ENCODE measurements around the gene SLCO2A1. TPM values are rescaled to one million over a fixed set of nuclear protein-coding genes. Genes with fewer than 3 reads are reported as not detected.

The SLCO2A1 gene
- total and polyA plus RNA-seq, 2 experiments from 2014 or later = 0.22 to 4.8 TPM

DNA sequence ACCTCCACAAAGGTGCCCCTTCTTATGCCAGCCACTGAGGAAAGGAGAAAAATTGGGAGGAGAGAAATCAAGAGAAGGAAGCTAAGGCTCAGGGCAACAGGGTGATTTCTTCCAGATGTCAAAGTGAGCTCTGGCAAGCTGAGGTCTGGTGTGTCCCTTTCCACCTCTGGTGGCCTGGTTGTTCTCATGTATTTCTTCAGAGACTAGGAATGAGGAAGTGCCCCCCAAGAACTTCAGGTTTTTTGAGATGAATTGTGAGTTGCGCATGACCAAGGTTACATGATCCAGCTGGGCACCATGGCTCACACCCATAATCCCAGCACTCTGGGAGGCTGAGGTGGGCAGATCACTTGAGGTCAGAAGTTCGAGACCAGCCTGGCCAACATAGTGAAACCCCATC lies 139.7 kb downstream of the SLCO2A1 start:
- DNase-seq = no peak
- Histone ChIP-seq H3K9ac (no peak overlapping the region), H3K27ac (no peak overlapping the region), H3F3A (ENCODE audit: insufficient read depth) (no peaks in the 10 kb centered on the region), H3K9me3 (ENCODE audit: low read depth) (no peaks in the 10 kb centered on the region), H2AFZ (no peak overlapping the region), H3K4me1 (ENCODE audit: insufficient read depth) (no peaks in the 10 kb centered on the region), H3K36me3 (ENCODE audit: low read depth) (no peaks in the 10 kb centered on the region), H4K20me1 (ENCODE audit: insufficient read depth) (no peaks in the 10 kb centered on the region), H3K27me3 (replicated peaks; ENCODE audit: insufficient read depth) (no peaks in the 10 kb centered on the region; the same call in 1 of the 2 replicates), H3K9me2 (ENCODE audit: insufficient read depth) (no peaks in the 10 kb centered on the region), H3K79me2 (ENCODE audit: insufficient read depth) (no peaks in the 10 kb centered on the region), H3K4me2 (ENCODE audit: unreplicated experiment) (no peak overlapping the region), H3K4me3 (no peak overlapping the region)
- in situ Hi-C loops (cut with MboI) = no loop called here
- TF ChIP-seq EZH2 (IDR thresholded peaks at IDR 0.05; ENCODE audit: insufficient read depth, poor library complexity, severe bottlenecking) = no peak
- no peak for TF ChIP-seq EZH2phosphoT487 (IDR thresholded peaks at IDR 0.05; ENCODE audit: insufficient read depth, low read depth)
- 88 to 91% methylated on average over 2 of the region's 2 CpGs for WGBS, 2 experiments (ENCODE audit: low coverage in 1 of 2, low lambda C conversion rate in 2 of 2, missing lambda C conversion rate in 2 of 2)

DNA sequence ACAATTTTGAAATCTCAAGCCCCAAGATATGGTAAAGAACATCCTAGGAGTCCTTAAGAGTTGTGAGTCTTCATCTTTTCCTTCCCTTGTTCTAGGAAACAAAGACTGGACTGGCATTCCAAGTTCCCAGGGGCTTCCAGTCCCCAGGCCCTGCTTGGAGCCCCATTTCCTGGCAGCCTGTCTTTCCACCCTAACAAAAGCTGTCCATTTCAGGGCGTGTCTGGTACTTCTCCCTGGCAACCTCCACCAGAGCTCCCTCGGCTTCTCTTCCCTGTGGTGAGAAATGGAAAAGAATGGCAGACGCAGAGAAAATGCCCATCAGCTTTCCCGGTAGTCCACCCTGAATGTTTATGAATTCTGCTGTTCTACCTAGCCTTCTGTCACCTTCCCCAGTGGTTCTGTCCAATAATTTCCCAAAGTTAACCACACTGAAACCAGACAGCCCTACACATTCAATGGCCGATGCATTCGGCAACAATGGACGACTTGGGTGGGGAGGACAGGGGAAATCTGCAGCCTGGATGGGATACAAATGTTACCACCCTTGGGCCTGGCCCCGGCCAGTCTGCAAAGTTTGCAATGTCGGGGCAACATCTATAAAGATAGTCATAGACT lies 140.9 kb downstream of the SLCO2A1 start:
- in situ Hi-C loops (cut with MboI) = no loop called here
- Histone ChIP-seq H3K4me2 (ENCODE audit: unreplicated experiment) (no peak overlapping the region), H4K20me1 (ENCODE audit: insufficient read depth) (no peaks in the 10 kb centered on the region), H2AFZ (no peak overlapping the region), H3F3A (ENCODE audit: insufficient read depth) (no peaks in the 10 kb centered on the region), H3K36me3 (ENCODE audit: low read depth) (no peaks in the 10 kb centered on the region), H3K9me3 (ENCODE audit: low read depth) (no peaks in the 10 kb centered on the region), H3K9me2 (ENCODE audit: insufficient read depth) (no peaks in the 10 kb centered on the region), H3K9ac (no peak overlapping the region), H3K4me1 (ENCODE audit: insufficient read depth) (no peaks in the 10 kb centered on the region), H3K27ac (no peak overlapping the region), H3K79me2 (ENCODE audit: insufficient read depth) (no peaks in the 10 kb centered on the region), H3K27me3 (replicated peaks; ENCODE audit: insufficient read depth) (no peaks in the 10 kb centered on the region), H3K4me3 (no peak overlapping the region)
- TF ChIP-seq EZH2phosphoT487 (IDR thresholded peaks at IDR 0.05; ENCODE audit: insufficient read depth, low read depth) = no peak
- no peak for TF ChIP-seq EZH2 (IDR thresholded peaks at IDR 0.05; ENCODE audit: insufficient read depth, poor library complexity, severe bottlenecking)
- no peak for DNase-seq
- WGBS, 2 experiments (ENCODE audit: low coverage in 1 of 2, low lambda C conversion rate in 2 of 2, missing lambda C conversion rate in 2 of 2) = 70 to 72% methylated on average over 9 of the region's 9 CpGs

- no peaks in the 10 kb centered on the region for H3K9me2 ChIP-seq (ENCODE audit: insufficient read depth)
- no peak overlapping the region for H3K27ac ChIP-seq
- no peaks in the 10 kb centered on the region for H3K27me3 ChIP-seq (replicated peaks; ENCODE audit: insufficient read depth)
- no peaks in the 10 kb centered on the region for H3F3A ChIP-seq (ENCODE audit: insufficient read depth)
- WGBS, 2 experiments (ENCODE audit: low coverage in 1 of 2, low lambda C conversion rate in 2 of 2, missing lambda C conversion rate in 2 of 2) = 56 to 58% methylated on average over 8 of the region's 8 CpGs
- in situ Hi-C loops (cut with MboI) = no loop called here
- DNase-seq = peak; percentile 44
- H2AFZ ChIP-seq = no peak overlapping the region
- no peak overlapping the region for H3K9ac ChIP-seq
- H4K20me1 ChIP-seq (ENCODE audit: insufficient read depth) = no peaks in the 10 kb centered on the region
- no peak overlapping the region for H3K4me2 ChIP-seq (ENCODE audit: unreplicated experiment)
- no peaks in the 10 kb centered on the region for H3K79me2 ChIP-seq (ENCODE audit: insufficient read depth)
- no peaks in the 10 kb centered on the region for H3K36me3 ChIP-seq (ENCODE audit: low read depth)
- H3K4me1 ChIP-seq (ENCODE audit: insufficient read depth) = no peaks in the 10 kb centered on the region
- H3K9me3 ChIP-seq (ENCODE audit: low read depth) = no peaks in the 10 kb centered on the region
- no peak for TF ChIP-seq EZH2phosphoT487 (IDR thresholded peaks at IDR 0.05; ENCODE audit: insufficient read depth, low read depth)
- TF ChIP-seq EZH2 (IDR thresholded peaks at IDR 0.05; ENCODE audit: insufficient read depth, poor library complexity, severe bottlenecking) = no peak
- no peak overlapping the region for H3K4me3 ChIP-seq
Measured at GRCh38 chr3:133887803-133888703, 141.7 kb downstream of the SLCO2A1 start.

DNA sequence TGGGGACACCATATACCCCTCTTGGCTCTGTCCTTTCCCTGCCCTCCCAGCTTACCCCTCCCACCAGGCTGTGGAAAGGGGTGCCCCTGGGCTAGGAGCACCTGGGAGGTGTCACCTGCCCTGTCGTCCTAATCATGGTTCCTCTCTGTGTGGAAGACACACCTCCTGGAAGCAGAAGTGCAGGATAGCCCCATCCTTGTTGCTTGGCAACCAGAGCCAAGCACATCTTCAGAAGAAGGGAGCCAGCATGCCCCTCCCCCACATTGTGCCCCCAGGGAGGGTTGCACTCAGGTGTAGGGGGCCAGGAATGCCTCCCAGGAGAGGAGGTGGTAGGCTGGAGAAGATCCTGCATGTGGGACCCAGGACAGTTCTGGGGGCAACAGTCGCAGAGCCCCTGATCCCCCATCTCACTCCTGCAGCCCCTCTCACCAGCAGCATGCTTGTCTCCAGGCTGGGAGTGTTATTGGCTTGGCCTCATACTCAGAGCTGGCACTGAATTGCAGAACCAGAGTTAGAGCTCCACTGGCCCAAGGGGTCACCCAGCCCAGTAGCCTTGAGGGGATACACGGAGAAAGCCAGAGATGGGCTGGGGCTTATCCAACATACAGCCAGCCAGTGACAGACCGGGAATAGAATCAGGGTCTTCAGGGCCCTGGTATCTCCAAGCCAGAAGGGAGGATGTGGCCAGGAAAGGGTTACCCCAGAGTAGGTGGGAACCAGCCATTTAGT lies 142.5 kb downstream of the SLCO2A1 start:
- no peaks in the 10 kb centered on the region for H3K79me2 ChIP-seq (ENCODE audit: insufficient read depth)
- H3K4me3 ChIP-seq = no peak overlapping the region
- H3F3A ChIP-seq (ENCODE audit: insufficient read depth) = no peaks in the 10 kb centered on the region
- TF ChIP-seq EZH2 (IDR thresholded peaks at IDR 0.05; ENCODE audit: insufficient read depth, poor library complexity, severe bottlenecking) = no peak
- TF ChIP-seq EZH2phosphoT487 (IDR thresholded peaks at IDR 0.05; ENCODE audit: insufficient read depth, low read depth) = no peak
- WGBS, 2 experiments (ENCODE audit: low coverage in 1 of 2, low lambda C conversion rate in 2 of 2, missing lambda C conversion rate in 2 of 2) = 49 to 66% methylated on average over 4 of the region's 4 CpGs
- no peak for DNase-seq
- in situ Hi-C loops (cut with MboI) = no loop called here
- H3K4me1 ChIP-seq (ENCODE audit: insufficient read depth) = no peaks in the 10 kb centered on the region
- no peaks in the 10 kb centered on the region for H3K36me3 ChIP-seq (ENCODE audit: low read depth)
- H3K9me2 ChIP-seq (ENCODE audit: insufficient read depth) = no peaks in the 10 kb centered on the region
- H3K27ac ChIP-seq = no peak overlapping the region
- no peak overlapping the region for H3K4me2 ChIP-seq (ENCODE audit: unreplicated experiment)
- no peaks in the 10 kb centered on the region for H3K9me3 ChIP-seq (ENCODE audit: low read depth)
- no peaks in the 10 kb centered on the region for H4K20me1 ChIP-seq (ENCODE audit: insufficient read depth)
- no peak overlapping the region for H2AFZ ChIP-seq
- no peaks in the 10 kb centered on the region for H3K27me3 ChIP-seq (replicated peaks; ENCODE audit: insufficient read depth)
- H3K9ac ChIP-seq = no peak overlapping the region

All from GM23248 (cell line).